ENCODE results near the gene CREBZF. TPM values are rescaled to one million over a fixed set of nuclear protein-coding genes. Genes with fewer than 3 reads are reported as not detected.

CREBZF gene
- total RNA-seq, 2 experiments from 2014 or later, result 82.1 to 120 TPM

DNA sequence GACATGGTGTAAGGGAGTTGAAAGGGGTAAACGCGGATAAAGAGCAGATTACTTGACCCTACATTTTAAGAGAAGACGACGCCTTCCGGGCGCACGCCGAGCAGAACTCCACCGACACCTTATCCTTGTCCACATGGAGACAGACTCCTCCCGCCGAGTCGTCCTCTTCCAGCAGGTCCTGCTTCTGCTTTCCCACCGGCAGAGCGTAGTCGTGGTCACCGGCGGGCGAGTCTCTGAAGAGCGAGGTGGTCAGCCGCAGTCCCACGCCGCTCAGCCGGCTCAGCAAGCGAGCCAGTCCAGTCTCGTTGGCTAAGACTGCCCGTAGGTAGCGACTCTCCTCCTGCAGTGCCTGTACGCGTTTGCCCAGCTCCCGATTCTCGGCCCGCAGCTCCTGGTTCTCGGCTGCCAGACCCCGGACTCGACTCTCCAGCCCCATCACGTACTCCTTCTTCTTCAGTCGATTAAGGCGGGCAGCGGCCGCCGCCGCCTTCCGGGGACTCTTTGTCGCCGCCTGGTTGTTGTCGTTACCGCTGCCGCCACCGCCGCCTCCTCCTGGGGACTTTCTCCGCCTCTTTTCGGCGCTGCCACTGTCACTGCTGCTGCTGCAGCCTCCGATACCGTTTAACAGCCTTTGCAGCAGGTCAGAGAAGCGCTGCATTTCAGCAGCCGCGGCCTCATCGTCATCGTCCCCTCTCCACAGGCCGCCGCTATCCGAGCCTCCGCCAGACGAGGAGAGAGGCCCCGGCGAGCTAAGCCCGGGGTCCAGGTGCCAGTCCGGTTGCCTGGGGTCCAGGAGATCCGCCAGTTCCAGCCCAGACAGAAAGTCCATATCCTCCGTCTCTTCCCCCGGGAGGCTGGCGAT lies 945 bp downstream of the CREBZF start:
- H3K4me2 ChIP-seq (ENCODE audit: low read length), result peak overlapping the region; percentile 89
- H3K9me3 ChIP-seq (ENCODE audit: low read length), result no peaks in the 10 kb centered on the region
- H2AFZ ChIP-seq (ENCODE audit: low read length), result peak overlapping the region; percentile 27; the same call in 1 of the 2 replicates
- peak overlapping the region; percentile 93 for H3K4me3 ChIP-seq (ENCODE audit: low read depth, low read length, poor library complexity, severe bottlenecking)
- no TSS peak for BruUV-seq (replicated peaks)
- DNase-seq (ENCODE audit: low spot score), result peak; percentile 84
- intact Hi-C loops (cut with micrococcal nuclease; ENCODE audit: unreplicated experiment), result loop anchor here (1.0 to 5.0 kb wide), 6 partner anchors 16 to 639 kb away; partner anchors contain the start of genes EED, HIKESHI, PICALM and TMEM126B
- no peaks in the 10 kb centered on the region for H3K9me2 ChIP-seq (ENCODE audit: insufficient read depth, low read length)
- ChIA-PET CTCF (ENCODE audit: unreplicated experiment) (interaction anchor here (1.0 kb wide), 1 partner anchor 17 kb away, joined by 4 read pairs; the partner anchor contains the start of gene TMEM126A), POLR2A (interaction anchor here (0.6 to 2.5 kb wide), 6 partner anchors 14 to 45 kb away, joined by 3 to 12 read pairs (median 4); partner anchors contain the start of genes TMEM126A and TMEM126B)
- H3K4me1 ChIP-seq (ENCODE audit: insufficient read depth, low read length, poor library complexity, severe bottlenecking), result peaks cover 35% of the 10 kb centered on the region
- peaks cover 58% of the 10 kb centered on the region for H3K79me2 ChIP-seq (ENCODE audit: insufficient read depth, low read depth, low read length)
- H3K27ac ChIP-seq (ENCODE audit: low read depth, low read length, poor library complexity, severe bottlenecking), result peak overlapping the region; percentile 86
- peaks cover 49% of the 10 kb centered on the region for H3K36me3 ChIP-seq (ENCODE audit: insufficient read depth, low read length)
- TF ChIP-seq, protein P1, sequence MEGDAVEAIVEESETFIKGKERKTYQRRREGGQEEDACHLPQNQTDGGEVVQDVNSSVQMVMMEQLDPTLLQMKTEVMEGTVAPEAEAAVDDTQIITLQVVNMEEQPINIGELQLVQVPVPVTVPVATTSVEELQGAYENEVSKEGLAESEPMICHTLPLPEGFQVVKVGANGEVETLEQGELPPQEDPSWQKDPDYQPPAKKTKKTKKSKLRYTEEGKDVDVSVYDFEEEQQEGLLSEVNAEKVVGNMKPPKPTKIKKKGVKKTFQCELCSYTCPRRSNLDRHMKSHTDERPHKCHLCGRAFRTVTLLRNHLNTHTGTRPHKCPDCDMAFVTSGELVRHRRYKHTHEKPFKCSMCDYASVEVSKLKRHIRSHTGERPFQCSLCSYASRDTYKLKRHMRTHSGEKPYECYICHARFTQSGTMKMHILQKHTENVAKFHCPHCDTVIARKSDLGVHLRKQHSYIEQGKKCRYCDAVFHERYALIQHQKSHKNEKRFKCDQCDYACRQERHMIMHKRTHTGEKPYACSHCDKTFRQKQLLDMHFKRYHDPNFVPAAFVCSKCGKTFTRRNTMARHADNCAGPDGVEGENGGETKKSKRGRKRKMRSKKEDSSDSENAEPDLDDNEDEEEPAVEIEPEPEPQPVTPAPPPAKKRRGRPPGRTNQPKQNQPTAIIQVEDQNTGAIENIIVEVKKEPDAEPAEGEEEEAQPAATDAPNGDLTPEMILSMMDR (conservative IDR thresholded peaks at IDR 0.05; ENCODE audit: low read length), result peak; percentile 75
- TF ChIP-seq EZH2phosphoT487 (IDR thresholded peaks at IDR 0.05; ENCODE audit: borderline replicate concordance, low read depth, low read length), result no peak
- peaks cover 47% of the 10 kb centered on the region for H4K20me1 ChIP-seq (ENCODE audit: insufficient read depth, low read length)

DNA sequence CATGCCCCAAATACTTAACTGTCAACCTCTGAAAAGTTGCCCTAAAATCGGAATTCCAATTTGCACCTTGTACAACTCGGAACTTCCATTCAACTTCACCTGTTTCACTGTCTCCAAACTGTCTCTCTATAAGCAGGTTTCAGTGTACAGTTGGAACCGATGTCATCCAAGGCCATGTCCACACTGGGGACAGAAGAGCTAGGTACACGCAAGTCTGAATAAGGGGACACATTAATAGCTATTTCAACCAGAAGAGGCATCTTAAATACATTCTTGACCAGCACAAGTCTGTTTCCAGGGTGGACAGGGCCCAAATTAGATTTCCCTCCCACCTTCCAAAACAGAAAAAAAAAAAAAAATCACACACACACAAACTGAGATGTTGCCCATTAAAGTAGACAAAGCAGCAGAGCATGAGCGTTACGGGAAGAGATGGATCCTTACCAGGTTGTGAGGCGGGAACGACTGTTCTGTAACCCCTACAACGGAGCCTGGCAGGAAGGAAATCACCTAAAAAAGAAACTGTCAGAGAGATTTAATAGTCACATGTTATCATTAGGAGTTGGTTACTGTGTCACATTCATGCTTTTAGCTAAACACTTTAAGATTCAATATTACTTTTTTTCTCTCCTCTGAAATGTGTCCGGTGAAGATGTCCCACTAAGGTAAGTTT lies 1.7 kb downstream of the CREBZF start:
- Histone ChIP-seq H3K36me3 (ENCODE audit: insufficient read depth, low read length) (peaks cover 57% of the 10 kb centered on the region), H3K4me2 (ENCODE audit: low read length) (peak overlapping the region; percentile 89), H3K4me3 (ENCODE audit: low read depth, low read length, poor library complexity, severe bottlenecking) (peak overlapping the region; percentile 93), H3K9me2 (ENCODE audit: insufficient read depth, low read length) (no peaks in the 10 kb centered on the region), H2AFZ (ENCODE audit: low read length) (no peak overlapping the region), H3K9me3 (ENCODE audit: low read length) (no peaks in the 10 kb centered on the region), H3K27ac (ENCODE audit: low read depth, low read length, poor library complexity, severe bottlenecking) (peak overlapping the region; percentile 86), H4K20me1 (ENCODE audit: insufficient read depth, low read length) (peaks cover 52% of the 10 kb centered on the region), H3K4me1 (ENCODE audit: insufficient read depth, low read length, poor library complexity, severe bottlenecking) (peaks cover 35% of the 10 kb centered on the region), H3K79me2 (ENCODE audit: insufficient read depth, low read depth, low read length) (peaks cover 66% of the 10 kb centered on the region)
- peak; percentile 26 for DNase-seq (ENCODE audit: low spot score)
- POLR2A ChIA-PET, result interaction anchor here (0.6 to 2.5 kb wide), 7 partner anchors 13 to 535 kb away, joined by 3 to 12 read pairs (median 4); partner anchors contain the start of genes TMEM126A and TMEM126B
- intact Hi-C loops (cut with micrococcal nuclease; ENCODE audit: unreplicated experiment), result loop anchor here (1.0 to 5.0 kb wide), 3 partner anchors 15 to 404 kb away; partner anchors contain the start of gene PICALM
- TSS peak; percentile 44 for BruUV-seq (replicated peaks)
- CTCF ChIA-PET (ENCODE audit: unreplicated experiment), result interaction anchor here (1.0 kb wide), 1 partner anchor 16 kb away, joined by 4 read pairs; the partner anchor contains the start of gene TMEM126A
- no peak for TF ChIP-seq EZH2phosphoT487 (IDR thresholded peaks at IDR 0.05; ENCODE audit: borderline replicate concordance, low read depth, low read length)
